Transverse colon (tissue), 4 donors: Measurements from ENCODE around the gene CMTM7. TPM values are rescaled to one million over a fixed set of nuclear protein-coding genes. Genes with fewer than 3 reads are reported as not detected.

ENCODE experiments used
- DNase-seq: peaks from one replicate; pipeline ENCODE4 v3.0.0-alpha.2; 2019
- H3K27ac ChIP-seq, 4 donors: fragments of 200-600 bp; sonication (generic); 2 replicates each; pipeline ENCODE4 v1.5.1; 2016 to 2018; ENCODE audit warnings: inconsistent platforms in 4 of 4
- H3K27me3 ChIP-seq: fragments of 200-600 bp; sonication (generic); 2 replicates; pipeline ENCODE4 v1.5.1; 2017; ENCODE audit warnings: inconsistent platforms
- H3K36me3 ChIP-seq, 4 donors: fragments of 200-600 bp; sonication (generic); 2 replicates each; pipeline ENCODE4 v1.5.1; 2017 to 2019; ENCODE audit warnings: inconsistent platforms in 4 of 4
- H3K4me1 ChIP-seq, 4 donors: fragments of 200-600 bp; sonication (generic); 2 replicates each; pipeline ENCODE4 v1.5.1; 2017 to 2020; ENCODE audit warnings: inconsistent platforms in 4 of 4
- H3K4me3 ChIP-seq, 4 donors: fragments of 200-600 bp; sonication (generic); 1 replicate in 1 of 4; 2 replicates in 3 of 4; pipeline versions ENCODE4 v1.5.1 to v1.6.1; 2017 to 2019; ENCODE audit warnings: inconsistent platforms in 4 of 4
- H3K9me3 ChIP-seq, 2 donors: fragments of 200-600 bp; sonication (generic); 2 replicates each; pipeline ENCODE4 v1.5.1; 2017 to 2019; ENCODE audit warnings: inconsistent platforms in 2 of 2
- CTCF ChIP-seq, 5 experiments: fragments of 200-600 bp in 3 of 5; fragments of 450-650 bp in 2 of 5; sonication (generic) in 3 of 5; IDR thresholded peaks; 1 replicate in 2 of 5; 2 replicates in 3 of 5; pipeline ENCODE4 v1.5.1; 2016 to 2017; ENCODE audit warnings: antibody characterized with exemption in 5 of 5, inconsistent platforms in 3 of 5, mild to moderate bottlenecking in 2 of 5, moderate library complexity in 1 of 5
- EP300 ChIP-seq: sonication (generic); formaldehyde crosslinking; IDR thresholded peaks from one replicate; pipeline ENCODE4 v1.6.1; 2017; ENCODE audit warnings: antibody characterized with exemption, low read depth
- POLR2A ChIP-seq: fragments of 450-650 bp; IDR thresholded peaks from one replicate; pipeline ENCODE4 v1.6.1; 2016; ENCODE audit warnings: antibody characterized with exemption, mild to moderate bottlenecking, moderate library complexity
- POLR2AphosphoS5 ChIP-seq, 3 donors: sonication (generic); formaldehyde crosslinking; IDR thresholded peaks; one replicate each; pipeline ENCODE4 v1.6.1; 2016; ENCODE audit warnings: antibody characterized with exemption in 3 of 3
- WGBS, 2 donors: methylation state at CpG; one replicate each; pipeline ENCODE4 v1.1.5; 2018; ENCODE audit warnings: low coverage in 1 of 2; 5-methylcytosine and 5-hydroxymethylcytosine counted together
- in situ Hi-C, 4 donors: fragments of 200-750 bp; cut with MboI; loops; one replicate each; pipeline versions ENCODE4 v1.15.0 to v1.15.1; 2017; ENCODE audit warnings: low sequenced_read_pairs in 3 of 4, low pct_ligation_motif_present in 1 of 4, low pct_unique_long_range_greater_than_20kb in 1 of 4
- intact Hi-C: fragments of 100-400 bp; cut with DNase I; formaldehyde crosslinking; loops from one replicate; pipeline ENCODE4 v1.15.1; 2023; ENCODE audit warnings: low total_unique reads
- total RNA-seq, 4 donors: library from RNA; depleted of rRNA; stranded (reverse); fragments of >200 nt; gene quantifications; one replicate each; pipeline ENCODE4 v1.1.0, GENCODE V29; 2016

The CMTM7 gene
- total RNA-seq, 4 donors from 2014 or later, result 3.4 to 16.0 (median 7.1) TPM

DNA sequence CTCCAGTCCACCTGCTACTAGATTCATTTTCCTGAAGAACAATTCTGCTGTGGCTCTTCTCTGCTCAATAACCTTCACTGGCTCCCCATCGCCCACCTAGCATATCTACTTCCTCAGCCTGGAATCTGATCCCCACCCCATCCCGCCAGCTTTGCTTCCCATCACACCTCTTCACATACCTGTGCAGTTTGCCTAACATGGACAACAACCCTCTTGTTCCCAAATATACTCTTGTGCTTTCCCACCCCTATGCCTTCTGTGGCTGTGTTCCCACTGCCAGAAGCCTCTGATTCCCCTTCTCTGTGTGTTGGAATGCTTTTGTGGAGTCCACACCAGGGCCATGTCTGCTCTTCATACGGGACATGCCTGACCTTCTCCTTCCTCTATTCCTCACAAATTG is 29.5 kb downstream of the CMTM7 start:
- no peaks in the 10 kb centered on the region for H3K9me3 ChIP-seq
- H3K27ac ChIP-seq, result peak overlapping the region; percentile 52 to 81 (median 71)
- no peaks in the 10 kb centered on the region for H3K27me3 ChIP-seq
- no peaks in the 10 kb centered on the region for H3K36me3 ChIP-seq
- H3K4me3 ChIP-seq, result no peak overlapping the region
- 78 to 83% methylated on average over 3 of the region's 3 CpGs for whole genome bisulfite sequencing, 2 donors
- intact Hi-C loops, result no loop called here
- no peak for TF ChIP-seq CTCF (IDR thresholded peaks at IDR 0.05)
- TF ChIP-seq EP300, result no peak
- no peak for TF ChIP-seq POLR2AphosphoS5 (IDR thresholded peaks at IDR 0.05)
- TF ChIP-seq POLR2A, result no peak
- in situ Hi-C loops, result no loop called here
- DNase-seq, result no peak
- H3K4me1 ChIP-seq, result peaks cover 31 to 43% (median 36%) of the 10 kb centered on the region in 4 donors

GRCh38 chr3:32421991-32422859 is 30.6 kb downstream of the CMTM7 start:
- peaks cover 31 to 43% (median 36%) of the 10 kb centered on the region in 4 donors for H3K4me1 ChIP-seq
- WGBS, 2 donors, result 18 to 20% methylated on average over 10 of the region's 10 CpGs

GRCh38 chr3:32422943-32423342 is 31.3 kb downstream of the CMTM7 start:
- WGBS, 2 donors, result 78% methylated on average over 2 of the region's 2 CpGs; no CpG with 5 or more reads in 1 of the 2 donors
- peaks cover 31 to 43% (median 37%) of the 10 kb centered on the region in 4 donors for H3K4me1 ChIP-seq
- intact Hi-C loops (no loop called here), in situ Hi-C loops (no loop called here)
- H3K27ac ChIP-seq, result peak overlapping the region in 3 of 4 donors; percentile 52 to 81 (median 79)
- DNase-seq, result no peak
- H3K4me3 ChIP-seq, result no peak overlapping the region
- no peak for TF ChIP-seq POLR2A
- TF ChIP-seq CTCF (IDR thresholded peaks at IDR 0.05), result no peak
- TF ChIP-seq EP300, result no peak
- no peak for TF ChIP-seq POLR2AphosphoS5 (IDR thresholded peaks at IDR 0.05)
- no peaks in the 10 kb centered on the region for H3K27me3 ChIP-seq
- no peaks in the 10 kb centered on the region for H3K9me3 ChIP-seq
- H3K36me3 ChIP-seq, result no peaks in the 10 kb centered on the region

More at GRCh38 chr3:32421991-32422859, 30.6 kb downstream of the CMTM7 start:
- no peak overlapping the region for H3K4me3 ChIP-seq
- no peaks in the 10 kb centered on the region for H3K36me3 ChIP-seq
- peak; percentile 91 for DNase-seq
- peak overlapping the region; percentile 52 to 81 (median 71) for H3K27ac ChIP-seq
- peak; percentile 76 to 84 (median 78) for TF ChIP-seq POLR2AphosphoS5 (IDR thresholded peaks at IDR 0.05)
- no peak for TF ChIP-seq EP300
- intact Hi-C loops, result no loop called here
- H3K9me3 ChIP-seq, result no peaks in the 10 kb centered on the region
- in situ Hi-C loops, result no loop called here
- H3K27me3 ChIP-seq, result no peaks in the 10 kb centered on the region

DNA sequence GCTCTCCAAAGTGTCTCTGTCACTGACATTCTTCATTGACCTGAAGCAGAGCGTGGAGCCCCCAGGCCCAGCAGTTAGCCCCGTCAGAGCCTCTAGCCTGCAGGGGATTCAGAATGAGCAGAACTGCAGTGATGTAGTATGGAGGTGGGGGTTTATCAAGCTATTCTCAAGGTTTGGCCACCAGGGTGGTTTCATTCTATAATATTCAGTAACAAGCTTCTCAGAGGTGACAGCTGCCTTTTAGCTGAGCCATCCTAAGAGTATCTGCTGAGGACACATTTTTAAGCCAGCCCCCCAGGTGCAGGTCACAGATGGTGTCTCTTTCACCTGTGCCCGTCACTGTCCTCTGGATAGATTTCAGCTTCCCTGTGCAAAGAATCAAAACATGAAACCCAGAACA is 31.9 kb downstream of the CMTM7 start:
- H3K4me1 ChIP-seq, result peaks cover 31 to 43% (median 38%) of the 10 kb centered on the region in 4 donors
- TF ChIP-seq EP300 (no peak), POLR2A (no peak), POLR2AphosphoS5 (IDR thresholded peaks at IDR 0.05) (no peak)
- peak overlapping the region in 3 of 4 donors; percentile 53 to 81 (median 79) for H3K27ac ChIP-seq
- no peaks in the 10 kb centered on the region for H3K9me3 ChIP-seq
- no peak overlapping the region for H3K4me3 ChIP-seq
- DNase-seq, result no peak
- in situ Hi-C loops (no loop called here), intact Hi-C loops (no loop called here)
- WGBS, 2 donors, result 83% methylated on average over 3 of the region's 3 CpGs; no CpG with 5 or more reads in 1 of the 2 donors
- no peaks in the 10 kb centered on the region for H3K27me3 ChIP-seq
- H3K36me3 ChIP-seq, result no peaks in the 10 kb centered on the region

DNA sequence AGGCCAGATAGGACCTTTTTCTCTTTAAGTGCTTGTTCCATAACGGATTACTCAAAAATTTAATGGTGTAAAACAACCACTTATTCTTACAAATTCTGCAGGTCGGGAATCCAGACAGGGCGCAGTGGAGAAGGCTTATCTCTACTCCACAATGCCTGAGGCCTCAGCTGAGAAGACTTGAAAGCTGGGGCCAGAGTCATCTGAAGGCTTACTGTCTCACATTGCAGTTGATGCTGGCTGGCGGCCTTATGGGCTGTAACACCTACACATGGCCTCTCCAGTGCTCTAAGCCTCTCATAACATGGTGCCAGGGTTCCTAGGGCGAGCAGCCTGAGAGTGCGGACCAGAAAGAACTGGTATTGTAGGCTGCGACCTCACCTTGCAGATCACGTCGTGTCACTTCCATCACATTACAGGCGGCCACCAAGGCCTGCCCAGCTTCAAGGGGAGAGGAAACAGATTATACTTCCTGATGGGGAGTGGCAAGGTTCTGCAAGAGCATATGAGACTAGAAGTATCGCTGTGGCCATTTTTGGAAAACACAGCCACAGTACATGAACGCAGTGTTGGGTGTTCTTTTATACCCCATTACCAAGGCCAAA is 32.4 kb downstream of the CMTM7 start:
- in situ Hi-C loops, result no loop called here
- Histone ChIP-seq H3K9me3 (no peaks in the 10 kb centered on the region), H3K36me3 (no peaks in the 10 kb centered on the region), H3K4me1 (peaks cover 31 to 43% (median 38%) of the 10 kb centered on the region in 4 donors), H3K27me3 (no peaks in the 10 kb centered on the region), H3K4me3 (no peak overlapping the region), H3K27ac (peak overlapping the region; percentile 50 to 81 (median 66))
- no peak for TF ChIP-seq CTCF (IDR thresholded peaks at IDR 0.05)
- TF ChIP-seq POLR2A, result no peak
- no peak for TF ChIP-seq EP300
- no peak for TF ChIP-seq POLR2AphosphoS5 (IDR thresholded peaks at IDR 0.05)
- no peak for DNase-seq
- WGBS, 2 donors, result 70 to 78% methylated on average over 6 to 12 of the region's 12 CpGs
- intact Hi-C loops, result no loop called here
